Adrenal gland (tissue), 12 donors: ENCODE measurements around the gene KRT77. TPM values are rescaled to one million over a fixed set of nuclear protein-coding genes. Genes with fewer than 3 reads are reported as not detected.

Source experiments
- DNase-seq, 7 donors: peaks; one replicate each; pipeline ENCODE4 v3.0.0-alpha.2; 2019 to 2020
- H3K27ac ChIP-seq, 5 donors: fragments of 200-600 bp; sonication (generic) in 4 of 5; 1 replicate in 3 of 5; 2 replicates in 2 of 5; pipeline versions ENCODE4 v1.5.1 to v1.8.0; 2016 to 2020; ENCODE audit warnings: mild to moderate bottlenecking in 1 of 5
- H3K27me3 ChIP-seq: fragments of 200-600 bp; 2 replicates; pipeline ENCODE4 v1.8.0; 2021
- H3K36me3 ChIP-seq, 2 donors: fragments of 200-600 bp; replicated peaks in 1 of 2; 1 replicate in 1 of 2; 2 replicates in 1 of 2; pipeline versions ENCODE4 v1.5.1 to v1.8.0; 2018 to 2022
- H3K4me1 ChIP-seq, 2 donors: fragments of 200-600 bp; replicated peaks in 1 of 2; 1 replicate in 1 of 2; 2 replicates in 1 of 2; pipeline versions ENCODE4 v1.5.1 to v1.8.0; 2018 to 2021
- H3K4me3 ChIP-seq, 4 donors: fragments of 200-600 bp; sonication (generic) in 3 of 4; one replicate each; pipeline ENCODE4 v1.5.1; 2016 to 2018
- H3K9me3 ChIP-seq, 3 donors: fragments of 200-600 bp; sonication (generic) in 1 of 3; replicated peaks in 1 of 3; 1 replicate in 2 of 3; 2 replicates in 1 of 3; pipeline versions ENCODE4 v1.5.1 to v1.8.0; 2016 to 2021
- POLR2A ChIP-seq, 2 donors: fragments of 450-650 bp; IDR thresholded peaks; one replicate each; pipeline ENCODE4 v1.6.1; 2017; ENCODE audit warnings: antibody characterized with exemption in 2 of 2, mild to moderate bottlenecking in 2 of 2, moderate library complexity in 1 of 2
- WGBS, 4 donors: extraction: QIAGEN DNeasy Blood & Tissue Kit in 2 of 4; methylation state at CpG; one replicate each; pipeline versions ENCODE4 v1.1.5 to v1.1.7; 2013 to 2017; 5-methylcytosine and 5-hydroxymethylcytosine counted together
- intact Hi-C, 2 donors: fragments of 100-400 bp; cut with DNase I; formaldehyde crosslinking; loops; one replicate each; pipeline versions ENCODE4 v1.14.1 to v1.15.0; 2022 to 2023
- polyA plus RNA-seq, 3 donors: library from polyadenylated mRNA; stranded (reverse); fragments of 200-250 nt in 2 of 3; fragments of 350-450 nt in 1 of 3; fragmentation: Illumina TruSeq in 1 of 3; extraction: RNeasy Lipid Tissue Mini Kit (QIAGEN cat#74804) in 1 of 3; gene quantifications; one replicate each; pipeline ENCODE4 v1.2.3, GENCODE V29; 2013 to 2014
- total RNA-seq, 9 donors: library from RNA; depleted of rRNA in 4 of 9; stranded (reverse); fragments of >200 nt in 4 of 9; fragments of 120-200 nt in 1 of 9; fragmentation: NEBNext Ultra II Directional in 1 of 9; extraction: Animal tissue kit (Norgen Biotek cat#: 25700) in 1 of 9; gene quantifications; one replicate each; pipeline versions ENCODE4 v1.1.0 to v1.2.4, GENCODE V29; 2013 to 2023
- TF ChIP-seq, protein P1 (sequence below), 6 experiments: fragments of 450-650 bp in 4 of 6; fragments of 200-600 bp in 2 of 6; sonication (generic) in 1 of 6; IDR thresholded peaks; 1 replicate in 5 of 6; 2 replicates in 1 of 6; pipeline versions ENCODE4 v1.5.1 to v1.8.0; 2016 to 2021; ENCODE audit warnings: antibody characterized with exemption in 6 of 6, mild to moderate bottlenecking in 2 of 6, moderate library complexity in 1 of 6
- donor health status: healthy with polysubstance abuse.
- donor health status: Bipolar disorder and iron deficiency.
- donor health status: DM: yes; HTN: yes; CAD: no.
- donor health status: DM: no; HTN: no; CAD: no.
- donor health status: DM: no; HTN: no; CAD: no.
- donor health status: DM: yes; HTN: yes; CAD: no.

Gene KRT77
- total and polyA plus RNA-seq, 12 donors = not detected

DNA sequence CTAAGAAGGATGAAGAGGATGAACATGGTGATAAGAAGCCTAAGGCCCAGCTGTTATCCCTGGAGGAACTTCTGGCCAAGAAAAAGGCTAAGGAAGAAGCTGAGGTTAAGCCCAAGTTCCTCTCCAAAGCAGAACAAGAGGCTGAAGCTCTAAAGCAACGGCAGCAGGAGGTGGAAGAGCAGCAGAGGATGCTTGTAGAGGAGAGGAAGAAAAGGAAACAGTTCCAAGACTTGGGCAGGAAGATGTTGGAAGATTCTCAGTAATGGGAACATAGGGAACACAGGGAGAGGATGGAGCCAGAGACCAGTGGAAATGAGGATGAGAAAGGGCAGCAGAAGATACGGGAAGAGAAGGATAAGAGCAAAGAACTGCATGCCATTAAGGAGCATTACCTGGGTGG lies 27.5 kb upstream of the KRT77 start:
- intact Hi-C loops = no loop called here
- 33 to 64% (median 48%) methylated on average over 2 of the region's 2 CpGs for WGBS, 4 donors

DNA sequence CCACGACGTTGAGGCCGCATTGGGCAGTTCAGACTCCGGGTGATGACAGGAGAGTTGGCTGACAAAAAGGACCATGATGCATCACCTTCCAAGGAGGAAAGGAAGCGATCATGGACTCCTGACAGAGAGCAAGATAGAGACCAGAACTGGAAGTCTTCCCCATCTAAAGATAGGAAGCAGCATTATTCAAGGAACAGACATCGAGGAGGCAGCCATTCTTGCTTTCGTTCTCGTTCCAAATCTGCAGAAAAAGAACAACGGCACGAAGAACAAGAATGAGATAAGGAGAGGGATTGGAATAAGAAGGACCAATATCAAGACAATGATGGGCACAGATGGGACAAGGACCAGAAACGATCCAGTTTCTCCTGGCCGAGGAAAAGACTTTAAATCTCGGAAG lies 27.1 kb upstream of the KRT77 start:
- intact Hi-C loops = no loop called here
- Histone ChIP-seq H3K36me3 (no peaks in the 10 kb centered on the region), H3K9me3 (no peaks in the 10 kb centered on the region), H3K27ac (no peak overlapping the region), H3K4me3 (no peak overlapping the region), H3K4me1 (no peaks in the 10 kb centered on the region), H3K27me3 (peaks cover 1% of the 10 kb centered on the region)
- DNase-seq = no peak
- WGBS, 4 donors = 72 to 85% (median 82%) methylated on average over 13 of the region's 13 CpGs
- TF ChIP-seq, protein P1, sequence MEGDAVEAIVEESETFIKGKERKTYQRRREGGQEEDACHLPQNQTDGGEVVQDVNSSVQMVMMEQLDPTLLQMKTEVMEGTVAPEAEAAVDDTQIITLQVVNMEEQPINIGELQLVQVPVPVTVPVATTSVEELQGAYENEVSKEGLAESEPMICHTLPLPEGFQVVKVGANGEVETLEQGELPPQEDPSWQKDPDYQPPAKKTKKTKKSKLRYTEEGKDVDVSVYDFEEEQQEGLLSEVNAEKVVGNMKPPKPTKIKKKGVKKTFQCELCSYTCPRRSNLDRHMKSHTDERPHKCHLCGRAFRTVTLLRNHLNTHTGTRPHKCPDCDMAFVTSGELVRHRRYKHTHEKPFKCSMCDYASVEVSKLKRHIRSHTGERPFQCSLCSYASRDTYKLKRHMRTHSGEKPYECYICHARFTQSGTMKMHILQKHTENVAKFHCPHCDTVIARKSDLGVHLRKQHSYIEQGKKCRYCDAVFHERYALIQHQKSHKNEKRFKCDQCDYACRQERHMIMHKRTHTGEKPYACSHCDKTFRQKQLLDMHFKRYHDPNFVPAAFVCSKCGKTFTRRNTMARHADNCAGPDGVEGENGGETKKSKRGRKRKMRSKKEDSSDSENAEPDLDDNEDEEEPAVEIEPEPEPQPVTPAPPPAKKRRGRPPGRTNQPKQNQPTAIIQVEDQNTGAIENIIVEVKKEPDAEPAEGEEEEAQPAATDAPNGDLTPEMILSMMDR (IDR thresholded peaks at IDR 0.05) = no peak
- no peak for TF ChIP-seq POLR2A (IDR thresholded peaks at IDR 0.05)

More for the DNA sequence above, 27.5 kb upstream of the KRT77 start:
- H3K4me1 ChIP-seq = no peaks in the 10 kb centered on the region
- H3K9me3 ChIP-seq = no peaks in the 10 kb centered on the region
- H3K27ac ChIP-seq = no peak overlapping the region
- no peaks in the 10 kb centered on the region for H3K27me3 ChIP-seq
- H3K36me3 ChIP-seq = no peaks in the 10 kb centered on the region
- no peak for DNase-seq
- TF ChIP-seq POLR2A (IDR thresholded peaks at IDR 0.05) = no peak
- TF ChIP-seq, protein P1 (IDR thresholded peaks at IDR 0.05) = no peak
- H3K4me3 ChIP-seq = no peak overlapping the region

DNA sequence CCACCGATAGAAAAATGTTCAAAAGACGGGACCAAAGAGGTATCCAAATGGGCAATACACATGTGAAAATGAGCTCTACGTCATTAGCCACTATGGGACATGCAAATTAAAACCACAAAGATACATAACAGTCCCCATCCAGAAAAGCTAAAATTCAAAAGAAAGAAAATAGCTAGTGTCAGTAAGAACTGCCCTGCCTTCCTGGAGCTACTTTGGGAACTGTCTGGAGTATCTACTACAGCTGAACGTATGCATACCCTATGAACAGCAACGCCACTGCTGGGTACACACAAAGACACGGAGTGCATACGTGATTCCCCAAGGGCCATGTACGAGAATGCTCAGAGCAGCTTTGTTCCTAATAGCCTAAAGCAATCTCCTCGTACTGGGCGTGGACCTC lies 25.8 kb upstream of the KRT77 start:
- no peak overlapping the region for H3K27ac ChIP-seq
- no peaks in the 10 kb centered on the region for H3K36me3 ChIP-seq

DNA sequence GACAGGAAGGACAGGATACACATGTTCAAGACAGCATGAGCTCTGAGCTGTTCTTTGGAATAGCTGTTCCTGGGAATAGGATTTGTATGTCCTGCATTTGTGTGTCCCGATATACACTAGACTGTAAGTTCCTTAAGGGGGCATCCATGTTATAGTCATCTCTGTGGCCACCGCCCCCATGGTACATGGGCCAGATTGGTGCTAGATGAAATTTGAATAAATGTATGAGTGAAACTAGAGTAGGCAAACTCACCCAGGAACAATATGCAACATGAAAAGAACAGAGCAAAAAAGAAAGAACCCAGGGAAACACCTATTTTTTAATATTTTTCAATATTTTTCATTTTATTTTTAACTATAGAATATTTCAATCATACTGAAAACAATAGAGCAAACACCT lies 25.1 kb upstream of the KRT77 start:
- no peak for DNase-seq
- Histone ChIP-seq H3K27me3 (peaks cover 6% of the 10 kb centered on the region), H3K27ac (no peak overlapping the region), H3K9me3 (no peaks in the 10 kb centered on the region), H3K4me1 (no peaks in the 10 kb centered on the region), H3K36me3 (no peaks in the 10 kb centered on the region), H3K4me3 (no peak overlapping the region)
- WGBS, 4 donors = 81 to 93% (median 89%) methylated on average over 2 of the region's 2 CpGs
- intact Hi-C loops = no loop called here
- no peak for TF ChIP-seq POLR2A (IDR thresholded peaks at IDR 0.05)
- TF ChIP-seq, protein P1 (IDR thresholded peaks at IDR 0.05) = no peak

More for the DNA sequence above, 25.8 kb upstream of the KRT77 start:
- no peaks in the 10 kb centered on the region for H3K4me1 ChIP-seq
- H3K27me3 ChIP-seq = peaks cover 6% of the 10 kb centered on the region
- intact Hi-C loops = no loop called here
- H3K9me3 ChIP-seq = no peaks in the 10 kb centered on the region
- H3K4me3 ChIP-seq = no peak overlapping the region
- no peak for DNase-seq
- WGBS, 4 donors = 79 to 82% (median 79%) methylated on average over 9 to 10 of the region's 10 CpGs
- TF ChIP-seq, protein P1 (IDR thresholded peaks at IDR 0.05) = no peak
- no peak for TF ChIP-seq POLR2A (IDR thresholded peaks at IDR 0.05)
